ENCODE data around the gene BEST4.

BEST4 gene

GRCh38 chr1:44783697-44784093 lies 4.3 kb downstream of the BEST4 start:
- no peak for DNase-seq (ENCODE audit: low read depth)
- H3K4me3 ChIP-seq (ENCODE audit: control insufficient read depth, low read depth, low read length) = peak overlapping the region; percentile 15
- no peak for TF ChIP-seq CTCF (conservative IDR thresholded peaks at IDR 0.05; ENCODE audit: control insufficient read depth, insufficient read depth, low read depth, low read length)

- H3K4me3 ChIP-seq (ENCODE audit: control insufficient read depth, low read depth, low read length) = no peak overlapping the region
- no peak for DNase-seq (ENCODE audit: low read depth)
- TF ChIP-seq CTCF (conservative IDR thresholded peaks at IDR 0.05; ENCODE audit: control insufficient read depth, insufficient read depth, low read depth, low read length) = no peak
Measured at GRCh38 chr1:44780583-44781121, 7.3 kb downstream of the BEST4 start.

GRCh38 chr1:44778705-44779576 lies 9.0 kb downstream of the BEST4 start:
- no peak overlapping the region for H3K4me3 ChIP-seq (ENCODE audit: control insufficient read depth, low read depth, low read length)

GRCh38 chr1:44777969-44778635 lies 9.9 kb downstream of the BEST4 start:
- H3K4me3 ChIP-seq (ENCODE audit: control insufficient read depth, low read depth, low read length) = peak overlapping the region; percentile 83
- DNase-seq (ENCODE audit: low read depth) = no peak
- no peak for TF ChIP-seq CTCF (conservative IDR thresholded peaks at IDR 0.05; ENCODE audit: control insufficient read depth, insufficient read depth, low read depth, low read length)

More at GRCh38 chr1:44778705-44779576, 9.0 kb downstream of the BEST4 start:
- DNase-seq (ENCODE audit: low read depth) = no peak
- TF ChIP-seq CTCF (conservative IDR thresholded peaks at IDR 0.05; ENCODE audit: control insufficient read depth, insufficient read depth, low read depth, low read length) = no peak

- no peak for DNase-seq (ENCODE audit: low read depth)
- peak overlapping the region; percentile 83 for H3K4me3 ChIP-seq (ENCODE audit: control insufficient read depth, low read depth, low read length)
Measured at GRCh38 chr1:44777547-44777946, 10.4 kb downstream of the BEST4 start.

GRCh38 chr1:44776730-44777068 lies 11.3 kb downstream of the BEST4 start:
- H3K4me3 ChIP-seq (ENCODE audit: control insufficient read depth, low read depth, low read length) = peak overlapping the region; percentile 83
- no peak for DNase-seq (ENCODE audit: low read depth)
- no peak for TF ChIP-seq CTCF (conservative IDR thresholded peaks at IDR 0.05; ENCODE audit: control insufficient read depth, insufficient read depth, low read depth, low read length)

More at GRCh38 chr1:44777547-44777946, 10.4 kb downstream of the BEST4 start:
- no peak for TF ChIP-seq CTCF (conservative IDR thresholded peaks at IDR 0.05; ENCODE audit: control insufficient read depth, insufficient read depth, low read depth, low read length)
